Central memory CD8-positive, alpha-beta T cell (primary cell): ENCODE measurements around the gene NBEAL2.
A peak's percentile ranks its signal among the peaks of the same experiment; 100 is the strongest.
"Not testable (repeated sequence)": the region's sequence is repeated elsewhere in the genome, so short reads cannot be mapped to it uniquely, and the experiment has no call there.

Experiments used
- ATAC-seq: fragments of 150-1000 bp; cut with Tn5 transposase; replicated peaks from 2 replicates; pipeline ENCODE4 v1.10.0; 2022; ENCODE audit warnings: mild to moderate bottlenecking, moderate FRiP score, moderate number of reproducible peaks; ENCODE audit not compliant: poor library complexity, severe bottlenecking; ENCODE audit errors: extremely low read depth
- DNase-seq, 2 donors: peaks; one replicate each; pipeline ENCODE4 v3.0.0; 2021; ENCODE audit warnings: low spot score in 2 of 2
- H3K27ac Mint-ChIP-seq: one replicate; pipeline ENCODE4 v1.8.0; 2022; ENCODE audit warnings: low read depth, mild to moderate bottlenecking, moderate library complexity, mixed read lengths
- H3K27me3 Mint-ChIP-seq: one replicate; pipeline ENCODE4 v1.8.0; 2022; ENCODE audit warnings: mixed read lengths
- H3K36me3 Mint-ChIP-seq: one replicate; pipeline ENCODE4 v1.8.0; 2022; ENCODE audit warnings: mild to moderate bottlenecking, moderate library complexity, mixed read lengths; ENCODE audit not compliant: insufficient read depth
- H3K4me1 Mint-ChIP-seq: one replicate; pipeline ENCODE4 v1.8.0; 2022; ENCODE audit warnings: mixed read lengths
- H3K4me3 Mint-ChIP-seq: one replicate; pipeline ENCODE4 v1.8.0; 2022; ENCODE audit warnings: mild to moderate bottlenecking, moderate library complexity, mixed read lengths
- H3K9me3 Mint-ChIP-seq: one replicate; pipeline ENCODE4 v1.8.0; 2022; ENCODE audit warnings: mixed read lengths

NBEAL2 gene

GRCh38 chr3:46960081-46960701, 19.3 kb upstream of the NBEAL2 start:
- Mint-ChIP-seq H3K4me3 (peak overlapping the region; percentile 51), H3K4me1 (peaks cover 69% of the 10 kb centered on the region), H3K27ac (peak overlapping the region; percentile 88), H3K9me3 (no peaks in the 10 kb centered on the region), H3K36me3 (peaks cover 10% of the 10 kb centered on the region), H3K27me3 (no peaks in the 10 kb centered on the region)
- ATAC-seq (no peak), DNase-seq (no peak)

DNA sequence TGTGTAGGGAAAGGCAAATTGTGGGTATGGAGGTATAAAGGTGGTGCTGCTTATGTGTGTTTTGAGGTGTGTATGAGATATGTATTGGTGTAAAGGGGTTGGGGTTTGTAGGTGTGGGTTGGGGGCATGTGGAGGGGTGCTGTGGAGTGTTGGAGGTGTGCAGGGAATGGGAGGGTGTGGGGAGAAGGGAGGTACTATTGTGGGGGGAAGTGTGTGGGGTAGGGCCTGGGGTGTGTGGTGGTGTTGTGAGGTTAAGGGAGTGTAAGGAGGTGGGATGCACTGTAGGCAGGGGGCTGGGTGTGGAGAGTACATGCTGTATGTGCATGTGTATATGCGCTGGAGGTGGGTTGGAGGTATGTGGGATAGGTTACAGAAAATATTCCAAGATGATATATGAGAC, 18.6 kb upstream of the NBEAL2 start:
- no peaks in the 10 kb centered on the region for H3K9me3 Mint-ChIP-seq
- ATAC-seq (no peak), DNase-seq (no peak)
- peak overlapping the region; percentile 88 for H3K27ac Mint-ChIP-seq
- no peak overlapping the region for H3K4me3 Mint-ChIP-seq
- H3K4me1 Mint-ChIP-seq, result peaks cover 69% of the 10 kb centered on the region
- peaks cover 11% of the 10 kb centered on the region for H3K36me3 Mint-ChIP-seq
- H3K27me3 Mint-ChIP-seq, result no peaks in the 10 kb centered on the region

- no peak overlapping the region for H3K27ac Mint-ChIP-seq
- H3K4me1 Mint-ChIP-seq, result peaks cover 70% of the 10 kb centered on the region
- no peaks in the 10 kb centered on the region for H3K9me3 Mint-ChIP-seq
- ATAC-seq (no peak), DNase-seq (no peak)
- H3K36me3 Mint-ChIP-seq, result peaks cover 13% of the 10 kb centered on the region
- no peak overlapping the region for H3K4me3 Mint-ChIP-seq
- H3K27me3 Mint-ChIP-seq, result no peaks in the 10 kb centered on the region
These were observed 17.0 kb upstream of the NBEAL2 start for GRCh38 chr3:46962427-46962826.

DNA sequence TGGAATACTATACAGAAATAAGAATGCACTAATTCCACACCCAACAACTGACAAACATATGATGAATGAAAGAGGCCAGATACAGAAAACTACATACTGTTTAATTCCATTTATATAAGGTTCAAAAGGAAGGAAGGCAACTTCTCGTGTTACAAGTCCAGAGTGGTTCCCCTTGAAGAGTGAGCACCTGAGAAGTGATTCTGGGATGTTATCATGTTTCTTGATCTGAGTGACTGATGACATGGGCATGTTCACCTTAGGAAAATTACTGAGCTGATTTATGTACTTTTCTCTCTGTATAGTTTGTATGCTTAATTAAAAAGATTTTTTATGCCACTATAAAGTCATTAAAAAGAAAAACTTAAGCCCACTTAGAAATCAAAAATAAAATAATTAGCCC, 16.5 kb upstream of the NBEAL2 start:
- no peaks in the 10 kb centered on the region for H3K9me3 Mint-ChIP-seq
- H3K27me3 Mint-ChIP-seq, result no peaks in the 10 kb centered on the region
- DNase-seq, result no peak
- no peak overlapping the region for H3K4me3 Mint-ChIP-seq
- no peak for ATAC-seq
- no peak overlapping the region for H3K27ac Mint-ChIP-seq
- peaks cover 18% of the 10 kb centered on the region for H3K36me3 Mint-ChIP-seq
- peaks cover 74% of the 10 kb centered on the region for H3K4me1 Mint-ChIP-seq

DNA sequence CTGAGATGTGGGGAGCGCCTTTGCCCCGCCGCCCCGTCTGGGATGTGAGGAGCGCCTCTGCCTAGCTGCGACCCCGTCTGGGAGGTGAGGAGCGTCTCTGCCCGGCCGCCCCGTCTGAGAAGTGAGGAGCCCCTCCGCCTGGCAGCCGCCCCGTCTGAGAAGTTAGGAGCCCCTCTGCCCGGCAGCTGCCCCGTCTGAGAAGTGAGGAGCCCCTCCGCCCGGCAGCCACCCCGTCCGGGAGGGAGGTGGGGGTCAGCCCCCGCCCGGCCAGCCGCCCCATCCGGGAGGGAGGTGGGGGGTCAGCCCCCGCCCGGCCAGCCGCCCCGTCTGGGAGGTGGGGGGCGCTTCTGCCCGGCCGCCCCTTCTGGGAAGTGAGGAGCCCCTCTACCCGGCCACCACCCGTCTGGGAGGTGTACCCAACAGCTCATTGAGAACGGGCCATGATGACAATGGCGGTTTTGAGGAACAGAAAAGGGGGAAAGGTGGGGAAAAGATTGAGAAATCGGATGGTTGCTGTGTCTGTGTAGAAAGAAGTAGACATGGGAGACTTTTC, 15.4 kb upstream of the NBEAL2 start:
- peaks cover 76% of the 10 kb centered on the region for H3K4me1 Mint-ChIP-seq

DNA sequence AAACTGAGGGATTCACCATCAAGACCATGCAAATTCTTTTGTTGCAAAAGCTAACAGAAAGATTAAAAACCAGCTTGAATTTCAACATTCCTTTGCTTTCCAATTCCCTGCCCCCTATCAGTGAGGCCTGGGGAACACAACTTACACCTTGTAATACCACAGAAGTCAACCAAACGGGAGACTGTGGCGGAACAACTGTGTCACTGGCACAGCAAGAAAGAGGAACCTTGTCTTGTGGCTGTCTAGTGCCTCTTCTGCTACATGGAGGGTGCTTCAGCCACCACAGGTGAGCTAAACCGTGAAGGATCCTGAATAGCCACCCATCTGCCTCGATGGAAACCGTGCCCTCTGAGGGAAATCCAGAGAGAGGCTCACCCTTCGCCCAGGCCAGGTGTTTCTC, 14.3 kb upstream of the NBEAL2 start:
- Mint-ChIP-seq H3K4me3 (peak overlapping the region; percentile 0), H3K4me1 (peaks cover 74% of the 10 kb centered on the region), H3K27me3 (no peaks in the 10 kb centered on the region), H3K36me3 (peaks cover 17% of the 10 kb centered on the region), H3K27ac (peak overlapping the region; percentile 85), H3K9me3 (no peaks in the 10 kb centered on the region)
- DNase-seq (no peak), ATAC-seq (no peak)

More for the DNA sequence above, 15.4 kb upstream of the NBEAL2 start:
- H3K27me3 Mint-ChIP-seq, H3K4me3 Mint-ChIP-seq, H3K27ac Mint-ChIP-seq, H3K9me3 Mint-ChIP-seq, ATAC-seq, DNase-seq: not testable (repeated sequence)
- peaks cover 15% of the 10 kb centered on the region for H3K36me3 Mint-ChIP-seq

DNA sequence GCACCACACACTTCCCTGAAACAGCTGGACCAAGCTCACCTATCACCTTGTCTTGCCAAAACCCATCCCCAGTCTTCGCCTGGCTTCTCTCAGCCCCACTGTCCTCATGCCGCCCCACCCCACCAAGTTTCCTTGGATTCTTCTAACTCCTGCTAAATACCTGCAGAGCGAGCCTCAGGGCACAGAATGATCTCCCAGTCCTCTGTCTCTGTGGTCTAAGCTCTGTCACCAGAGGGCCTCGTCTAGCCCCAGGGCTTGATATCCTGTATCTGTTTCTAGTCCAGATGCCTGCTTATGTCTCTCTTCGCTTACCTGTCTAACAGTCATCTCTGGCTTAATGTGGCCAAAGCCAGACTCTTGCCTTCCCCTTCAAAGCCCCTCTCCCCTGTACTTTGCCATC, 12.7 kb upstream of the NBEAL2 start:
- Mint-ChIP-seq H3K4me1 (peaks cover 74% of the 10 kb centered on the region), H3K36me3 (peaks cover 28% of the 10 kb centered on the region), H3K4me3 (peak overlapping the region; percentile 14), H3K27me3 (no peaks in the 10 kb centered on the region), H3K9me3 (no peaks in the 10 kb centered on the region), H3K27ac (peak overlapping the region; percentile 85)
- ATAC-seq (peak; percentile 45), DNase-seq (no peak)

DNA sequence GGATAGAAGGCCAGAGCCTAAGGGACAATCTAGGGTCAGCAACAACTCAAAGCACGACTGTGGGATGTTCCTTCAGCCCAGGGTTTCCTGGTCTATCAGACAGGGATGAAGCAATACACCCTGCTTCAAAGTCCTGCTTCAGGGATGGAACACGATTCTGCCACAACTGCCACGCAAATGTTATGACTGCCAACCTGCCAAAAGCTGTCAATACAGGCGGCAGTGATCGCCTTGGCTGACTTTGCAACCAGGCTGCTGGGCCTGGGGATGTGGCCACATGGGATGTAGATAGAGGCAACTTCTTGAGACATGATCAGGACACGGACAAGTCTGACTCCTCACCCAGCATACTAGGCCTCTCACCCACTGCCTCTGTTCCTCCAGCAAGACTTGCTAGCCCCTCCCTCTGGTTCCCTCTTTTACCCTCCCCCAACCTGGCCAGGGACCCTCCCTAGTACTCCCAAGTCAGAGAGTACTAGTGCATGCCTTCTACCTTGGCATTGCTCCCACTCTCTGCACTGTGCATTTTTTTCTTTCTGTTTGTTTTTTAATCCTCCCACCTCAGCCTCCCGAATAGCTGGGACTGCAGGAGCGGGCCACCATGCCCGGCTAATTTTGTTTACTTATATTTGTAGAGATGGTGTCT, 10.6 kb upstream of the NBEAL2 start:
- DNase-seq (no peak), ATAC-seq (no peak)
- H3K4me3 Mint-ChIP-seq, result peak overlapping the region; percentile 6
- H3K27ac Mint-ChIP-seq, result peak overlapping the region; percentile 38
- no peaks in the 10 kb centered on the region for H3K9me3 Mint-ChIP-seq
- peaks cover 80% of the 10 kb centered on the region for H3K4me1 Mint-ChIP-seq
- H3K27me3 Mint-ChIP-seq, result no peaks in the 10 kb centered on the region
- peaks cover 35% of the 10 kb centered on the region for H3K36me3 Mint-ChIP-seq

GRCh38 chr3:46970391-46971091, 8.9 kb upstream of the NBEAL2 start:
- DNase-seq (no peak), ATAC-seq (no peak)
- Mint-ChIP-seq H3K27ac (peak overlapping the region; percentile 87), H3K9me3 (no peaks in the 10 kb centered on the region), H3K4me1 (peaks cover 86% of the 10 kb centered on the region), H3K36me3 (peaks cover 38% of the 10 kb centered on the region), H3K27me3 (no peaks in the 10 kb centered on the region), H3K4me3 (peak overlapping the region; percentile 67)

DNA sequence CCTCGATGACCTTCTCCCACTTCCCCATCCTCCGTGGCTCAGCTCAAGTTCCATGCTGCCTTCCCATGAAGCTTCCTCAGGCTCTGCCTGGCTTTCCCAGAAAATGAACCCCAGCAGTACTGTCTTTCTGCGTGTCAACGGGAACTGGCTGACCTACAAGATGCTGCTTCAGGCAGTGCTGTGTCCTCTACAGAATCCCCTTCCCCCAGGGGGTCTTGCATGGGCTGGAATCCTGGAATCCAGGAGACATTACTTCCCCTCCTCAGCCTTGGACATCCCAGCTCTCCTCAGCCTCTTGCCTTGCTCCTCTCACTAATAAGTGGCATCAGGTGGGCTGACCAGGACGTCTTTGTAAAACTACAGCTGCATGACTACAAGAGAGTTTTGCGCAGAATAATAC, 8.3 kb upstream of the NBEAL2 start:
- Mint-ChIP-seq H3K9me3 (no peaks in the 10 kb centered on the region), H3K27me3 (no peaks in the 10 kb centered on the region), H3K27ac (peak overlapping the region; percentile 87), H3K36me3 (peaks cover 40% of the 10 kb centered on the region), H3K4me3 (peak overlapping the region; percentile 67), H3K4me1 (peaks cover 80% of the 10 kb centered on the region)
- DNase-seq, result no peak
- ATAC-seq, result no peak

- Mint-ChIP-seq H3K4me1 (peaks cover 75% of the 10 kb centered on the region), H3K9me3 (no peaks in the 10 kb centered on the region), H3K4me3 (peak overlapping the region; percentile 67), H3K27me3 (no peaks in the 10 kb centered on the region), H3K27ac (peak overlapping the region; percentile 87), H3K36me3 (peaks cover 45% of the 10 kb centered on the region)
- DNase-seq (no peak), ATAC-seq (no peak)
These were observed 7.7 kb upstream of the NBEAL2 start for GRCh38 chr3:46971742-46972141.

DNA sequence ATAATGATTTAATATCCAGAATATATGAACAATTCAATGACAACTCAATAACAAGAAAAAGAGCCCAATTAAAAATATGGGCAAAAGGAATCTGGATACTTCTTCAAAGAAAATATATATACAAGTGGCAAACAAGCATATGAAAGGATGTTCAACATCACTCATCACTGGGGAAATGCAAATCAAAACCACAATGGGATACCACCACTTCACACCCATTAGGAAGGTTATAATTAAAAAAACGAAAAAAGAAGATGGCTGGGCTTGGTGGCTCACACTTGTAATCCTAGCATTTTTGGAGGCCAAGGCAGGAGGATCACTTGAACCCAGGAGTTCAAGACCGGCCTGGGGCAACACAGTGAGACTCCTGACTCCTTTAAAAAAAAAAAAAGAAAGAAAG, 7.1 kb upstream of the NBEAL2 start:
- H3K36me3 Mint-ChIP-seq, result peaks cover 44% of the 10 kb centered on the region
- no peaks in the 10 kb centered on the region for H3K27me3 Mint-ChIP-seq
- DNase-seq (no peak), ATAC-seq (no peak)
- peak overlapping the region; percentile 67 for H3K4me3 Mint-ChIP-seq
- peak overlapping the region; percentile 87 for H3K27ac Mint-ChIP-seq
- no peaks in the 10 kb centered on the region for H3K9me3 Mint-ChIP-seq
- peaks cover 72% of the 10 kb centered on the region for H3K4me1 Mint-ChIP-seq
